Gastrocnemius medialis (tissue), 4 donors: ENCODE measurements around the gene KAZN. TPM values are rescaled to one million over a fixed set of nuclear protein-coding genes. Genes with fewer than 3 reads are reported as not detected.

ENCODE experiments used
- ATAC-seq, 2 donors: fragments of 150-250 bp; one replicate each; pipeline ENCODE4 v1.9.1; 2016
- DNase-seq, 2 donors: peaks; one replicate each; pipeline ENCODE4 v3.0.0-alpha.2; 2019
- H3K27ac ChIP-seq, 4 donors: fragments of 200-600 bp; sonication (generic); 1 replicate in 1 of 4; 2 replicates in 3 of 4; pipeline ENCODE4 v1.5.1; 2016 to 2018; ENCODE audit warnings: mild to moderate bottlenecking in 2 of 4, moderate library complexity in 1 of 4
- H3K27me3 ChIP-seq, 3 donors: fragments of 200-600 bp; sonication (generic) in 2 of 3; 1 replicate in 1 of 3; 2 replicates in 2 of 3; pipeline versions ENCODE4 v1.5.1 to v1.6.0; 2016 to 2019; ENCODE audit warnings: mild to moderate bottlenecking in 1 of 3, moderate library complexity in 1 of 3
- H3K36me3 ChIP-seq, 2 donors: fragments of 200-600 bp; sonication (generic) in 1 of 2; one replicate each; pipeline ENCODE4 v1.5.1; 2017 to 2018
- H3K4me1 ChIP-seq, 2 donors: fragments of 200-600 bp; sonication (generic) in 1 of 2; one replicate each; pipeline ENCODE4 v1.5.1; 2016 to 2017; ENCODE audit warnings: mild to moderate bottlenecking in 2 of 2
- H3K4me3 ChIP-seq, 4 donors: fragments of 200-600 bp; sonication (generic) in 3 of 4; 1 replicate in 1 of 4; 2 replicates in 3 of 4; pipeline ENCODE4 v1.5.1; 2016 to 2019; ENCODE audit warnings: mild to moderate bottlenecking in 2 of 4
- H3K9me3 ChIP-seq, 3 donors: fragments of 200-600 bp; sonication (generic) in 2 of 3; 1 replicate in 1 of 3; 2 replicates in 2 of 3; pipeline ENCODE4 v1.5.1; 2016 to 2019
- POLR2A ChIP-seq, 2 donors: fragments of 450-650 bp; IDR thresholded peaks; one replicate each; pipeline ENCODE4 v1.6.1; 2017; ENCODE audit warnings: antibody characterized with exemption in 2 of 2, mild to moderate bottlenecking in 2 of 2, moderate library complexity in 2 of 2
- in situ Hi-C, 4 donors: fragments of 200-750 bp; cut with MboI; loops; one replicate each; pipeline versions ENCODE4 v1.15.0 to v1.8.0; 2017; ENCODE audit warnings: low sequenced_read_pairs in 4 of 4
- intact Hi-C: fragments of 100-400 bp; cut with DNase I; formaldehyde crosslinking; loops from one replicate; pipeline ENCODE4 v1.15.1; 2023; ENCODE audit warnings: low total_unique reads
- total RNA-seq, 4 donors: library from RNA; depleted of rRNA; stranded (reverse); fragments of >200 nt; gene quantifications; one replicate each; pipeline versions ENCODE4 v1.1.0 to v1.2.3, GENCODE V29; 2016
- TF ChIP-seq, protein P1 (sequence below), 5 experiments: fragments of 450-650 bp in 3 of 5; fragments of 200-600 bp in 2 of 5; sonication (generic) in 2 of 5; IDR thresholded peaks in 4 of 5; conservative IDR thresholded peaks in 1 of 5; 1 replicate in 4 of 5; 2 replicates in 1 of 5; pipeline ENCODE4 v1.5.1; 2016 to 2019; ENCODE audit warnings: antibody characterized with exemption in 5 of 5, mild to moderate bottlenecking in 3 of 5, moderate library complexity in 3 of 5

The KAZN gene
- total RNA-seq, 4 donors from 2014 or later = 0.05 to 2.2 (median 1.00) TPM

DNA sequence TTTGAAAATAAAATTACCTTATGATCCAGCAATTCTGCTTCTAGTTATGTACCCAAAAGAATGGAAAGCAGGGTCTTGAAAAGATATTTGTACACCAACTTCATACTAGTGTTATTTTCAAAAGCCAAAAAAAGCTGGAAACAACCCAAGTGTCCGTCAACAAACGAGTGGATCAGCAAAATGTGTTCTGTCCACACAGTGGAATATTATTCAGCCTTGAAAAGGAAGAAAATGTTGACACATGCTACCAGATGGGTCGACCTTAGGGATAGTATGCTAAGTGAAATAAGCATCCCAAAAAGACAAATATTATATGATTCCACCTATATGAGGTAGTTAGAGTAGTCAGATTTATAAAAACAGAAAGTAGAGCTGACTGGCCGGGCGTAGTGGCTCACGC lies 65.3 kb downstream of the KAZN start:
- no peaks in the 10 kb centered on the region for H3K9me3 ChIP-seq
- intact Hi-C loops = no loop called here
- H3K27me3 ChIP-seq = peaks cover 0 to 7% (median 0%) of the 10 kb centered on the region in 3 donors
- DNase-seq = no peak
- no peak overlapping the region for H3K27ac ChIP-seq
- H3K4me3 ChIP-seq = no peak overlapping the region
- in situ Hi-C loops = no loop called here
- ATAC-seq = no peak
- H3K36me3 ChIP-seq = no peaks in the 10 kb centered on the region
- TF ChIP-seq, protein P1, sequence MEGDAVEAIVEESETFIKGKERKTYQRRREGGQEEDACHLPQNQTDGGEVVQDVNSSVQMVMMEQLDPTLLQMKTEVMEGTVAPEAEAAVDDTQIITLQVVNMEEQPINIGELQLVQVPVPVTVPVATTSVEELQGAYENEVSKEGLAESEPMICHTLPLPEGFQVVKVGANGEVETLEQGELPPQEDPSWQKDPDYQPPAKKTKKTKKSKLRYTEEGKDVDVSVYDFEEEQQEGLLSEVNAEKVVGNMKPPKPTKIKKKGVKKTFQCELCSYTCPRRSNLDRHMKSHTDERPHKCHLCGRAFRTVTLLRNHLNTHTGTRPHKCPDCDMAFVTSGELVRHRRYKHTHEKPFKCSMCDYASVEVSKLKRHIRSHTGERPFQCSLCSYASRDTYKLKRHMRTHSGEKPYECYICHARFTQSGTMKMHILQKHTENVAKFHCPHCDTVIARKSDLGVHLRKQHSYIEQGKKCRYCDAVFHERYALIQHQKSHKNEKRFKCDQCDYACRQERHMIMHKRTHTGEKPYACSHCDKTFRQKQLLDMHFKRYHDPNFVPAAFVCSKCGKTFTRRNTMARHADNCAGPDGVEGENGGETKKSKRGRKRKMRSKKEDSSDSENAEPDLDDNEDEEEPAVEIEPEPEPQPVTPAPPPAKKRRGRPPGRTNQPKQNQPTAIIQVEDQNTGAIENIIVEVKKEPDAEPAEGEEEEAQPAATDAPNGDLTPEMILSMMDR (IDR thresholded peaks at IDR 0.05 in 4 of 5, conservative IDR thresholded peaks at IDR 0.05 in 1 of 5) = no peak
- TF ChIP-seq POLR2A (IDR thresholded peaks at IDR 0.05) = no peak
- no peaks in the 10 kb centered on the region for H3K4me1 ChIP-seq

DNA sequence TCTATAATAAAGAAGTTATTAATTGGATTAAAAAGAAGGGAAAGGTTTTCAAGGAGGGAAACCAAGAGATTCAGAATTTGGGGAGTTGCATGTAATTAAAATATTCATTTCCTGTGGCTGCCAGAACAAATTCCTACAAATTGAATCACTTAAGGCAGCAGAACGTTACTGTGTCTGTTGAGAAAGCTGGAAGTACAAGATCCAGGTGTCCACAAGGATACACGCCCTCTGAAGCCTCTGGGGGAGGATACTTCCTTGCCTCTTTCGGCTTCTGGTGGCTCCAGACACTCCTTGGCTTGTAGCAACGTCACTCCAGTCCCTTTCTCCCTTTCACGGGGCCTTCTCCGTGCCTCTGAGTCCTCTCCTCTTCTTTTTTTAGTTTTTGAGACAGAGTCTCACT lies 67.9 kb downstream of the KAZN start:
- intact Hi-C loops (no loop called here), in situ Hi-C loops (no loop called here)
- H3K9me3 ChIP-seq = no peaks in the 10 kb centered on the region
- ATAC-seq (no peak), DNase-seq (no peak)
- no peak overlapping the region for H3K27ac ChIP-seq
- H3K27me3 ChIP-seq = peaks cover 0 to 7% (median 0%) of the 10 kb centered on the region in 3 donors
- no peaks in the 10 kb centered on the region for H3K36me3 ChIP-seq
- H3K4me1 ChIP-seq = no peaks in the 10 kb centered on the region
- H3K4me3 ChIP-seq = no peak overlapping the region
- TF ChIP-seq POLR2A (IDR thresholded peaks at IDR 0.05) = no peak
- TF ChIP-seq, protein P1 (IDR thresholded peaks at IDR 0.05 in 4 of 5, conservative IDR thresholded peaks at IDR 0.05 in 1 of 5) = no peak

DNA sequence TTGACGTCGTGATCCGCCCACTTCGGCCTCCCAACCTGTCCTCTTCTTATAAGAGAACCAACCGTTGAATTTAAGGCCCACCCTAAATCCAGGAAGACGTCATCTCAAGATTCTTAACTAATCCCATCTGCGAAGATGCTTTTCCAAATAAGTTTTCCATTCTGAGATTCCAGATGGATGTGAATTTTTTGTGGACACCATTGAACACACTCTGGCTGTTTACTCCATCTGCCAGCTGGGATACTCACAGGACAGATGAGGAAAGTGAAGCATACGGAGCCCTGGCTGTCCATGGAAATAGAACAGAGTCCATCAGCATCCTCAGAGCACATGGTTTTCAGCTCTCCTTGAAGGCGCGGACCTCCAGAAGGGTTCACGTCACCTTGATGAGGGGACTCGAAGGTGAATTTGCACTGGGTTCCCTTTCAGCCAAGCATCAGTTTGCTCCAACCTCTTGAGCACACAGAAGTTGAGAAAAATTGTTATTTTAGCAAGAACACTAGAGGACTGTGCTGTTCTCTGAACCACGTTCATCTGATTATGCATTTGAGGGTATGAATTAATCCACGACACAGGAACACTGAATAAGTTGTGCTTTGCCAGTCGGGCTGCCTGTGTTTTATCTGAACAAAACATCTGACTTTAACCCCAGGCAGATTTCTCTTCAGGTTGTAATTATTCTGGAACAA lies 68.6 kb downstream of the KAZN start:
- no peak for DNase-seq
- ATAC-seq = no peak
- H3K27ac ChIP-seq = no peak overlapping the region
- H3K27me3 ChIP-seq = peaks cover 0 to 7% (median 0%) of the 10 kb centered on the region in 3 donors
- in situ Hi-C loops = no loop called here
- H3K4me3 ChIP-seq = no peak overlapping the region
- no peaks in the 10 kb centered on the region for H3K36me3 ChIP-seq
- H3K9me3 ChIP-seq = no peaks in the 10 kb centered on the region
- intact Hi-C loops = no loop called here
- no peak for TF ChIP-seq POLR2A (IDR thresholded peaks at IDR 0.05)
- TF ChIP-seq, protein P1 (IDR thresholded peaks at IDR 0.05 in 4 of 5, conservative IDR thresholded peaks at IDR 0.05 in 1 of 5) = no peak
- H3K4me1 ChIP-seq = no peaks in the 10 kb centered on the region

DNA sequence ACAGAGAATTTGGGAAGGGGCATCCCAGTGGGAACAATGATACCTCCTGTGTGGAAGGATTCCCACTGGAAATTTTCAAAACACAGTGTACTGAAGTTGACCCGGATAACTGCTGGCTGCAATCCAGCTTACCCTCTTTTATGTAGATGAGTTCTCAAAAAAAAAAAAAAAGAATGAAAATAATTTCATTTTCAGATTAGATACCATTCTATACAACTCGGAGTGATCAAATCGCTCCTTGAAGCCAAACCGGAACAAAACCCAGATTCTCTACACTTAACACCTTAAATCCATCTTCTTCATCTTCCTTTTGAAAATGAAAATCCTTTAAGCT lies 69.1 kb downstream of the KAZN start:
- DNase-seq = no peak
- no peak for TF ChIP-seq POLR2A (IDR thresholded peaks at IDR 0.05)
- TF ChIP-seq, protein P1 (IDR thresholded peaks at IDR 0.05 in 4 of 5, conservative IDR thresholded peaks at IDR 0.05 in 1 of 5) = no peak
- no peak overlapping the region for H3K27ac ChIP-seq
- H3K4me1 ChIP-seq = no peaks in the 10 kb centered on the region
- in situ Hi-C loops = no loop called here
- no peaks in the 10 kb centered on the region for H3K36me3 ChIP-seq
- no peaks in the 10 kb centered on the region for H3K9me3 ChIP-seq
- H3K4me3 ChIP-seq = no peak overlapping the region
- peaks cover 0 to 2% (median 0%) of the 10 kb centered on the region in 3 donors for H3K27me3 ChIP-seq
- no peak for ATAC-seq
- intact Hi-C loops = no loop called here

DNA sequence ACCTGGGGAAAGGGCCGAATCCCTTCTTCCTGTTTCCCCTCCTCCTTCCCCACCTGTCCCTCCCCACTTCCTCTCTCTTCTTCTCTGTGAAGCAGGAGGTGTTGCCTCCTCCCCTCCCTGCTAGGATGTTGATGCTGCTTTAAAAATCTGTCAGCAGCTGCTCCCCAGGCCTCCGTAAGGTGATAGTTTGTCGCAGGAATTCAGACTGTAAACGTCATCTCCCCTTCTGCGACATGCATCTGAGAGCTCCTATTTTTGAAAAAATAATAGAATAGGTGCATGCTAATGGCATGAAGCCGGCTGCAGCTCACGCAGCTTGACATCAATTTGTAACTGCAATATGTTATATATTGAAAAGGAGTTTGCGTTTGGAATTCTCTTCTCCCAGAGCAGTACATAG lies 70.1 kb downstream of the KAZN start:
- H3K27me3 ChIP-seq = no peaks in the 10 kb centered on the region
- ATAC-seq (no peak), DNase-seq (no peak)
- no peaks in the 10 kb centered on the region for H3K36me3 ChIP-seq
- H3K27ac ChIP-seq = no peak overlapping the region
- H3K4me1 ChIP-seq = no peaks in the 10 kb centered on the region
- TF ChIP-seq POLR2A (IDR thresholded peaks at IDR 0.05) = no peak
- H3K4me3 ChIP-seq = no peak overlapping the region
- intact Hi-C loops = no loop called here
- no peaks in the 10 kb centered on the region for H3K9me3 ChIP-seq
- in situ Hi-C loops = no loop called here
